ENCODE measurements around the gene ANXA10.

GRCh38 chr4:168092176-168092712, at the start of gene ANXA10:
- TF ChIP-seq CTCF (conservative IDR thresholded peaks at IDR 0.05; ENCODE audit: low read depth, low read length) (no peak), EZH2 (IDR thresholded peaks at IDR 0.05; ENCODE audit: low read length, unreplicated experiment) (no peak)

Measured in PC-3 (cell line).